BJ (cell line): Measurements from ENCODE around the gene STK32C. TPM values are rescaled to one million over a fixed set of nuclear protein-coding genes. Genes with fewer than 3 reads are reported as not detected.

Source experiments
- CTCF ChIA-PET: fragments of 350-600 bp; formaldehyde crosslinking; extraction: SDS; loops from one replicate; lab custom pipeline; 2021; ENCODE audit warnings: antibody characterized with exemption, inconsistent platforms; lab: Yijun Ruan, JAX
- POLR2A ChIA-PET: fragments of 300-600 bp; sonication (Branson Sonifier 250); formaldehyde crosslinking; extraction: SDS; loops from one replicate; lab custom pipeline; 2021; ENCODE audit warnings: antibody characterized with exemption; lab: Charles Lee
- DNase-seq: peaks from one replicate; pipeline ENCODE4 v3.0.0-alpha.2; 2011; ENCODE audit warnings: low read depth
- H3K27me3 ChIP-seq: 2 replicates; pipeline ENCODE4 v1.6.0; 2011; ENCODE audit warnings: low read length; ENCODE audit not compliant: control insufficient read depth, insufficient read depth
- H3K36me3 ChIP-seq: 2 replicates; pipeline ENCODE4 v1.5.1; 2011; ENCODE audit warnings: low read length; ENCODE audit not compliant: control insufficient read depth, insufficient read depth
- H3K4me3 ChIP-seq: 2 replicates; pipeline ENCODE4 v1.5.1; 2011; ENCODE audit warnings: low read depth, mild to moderate bottlenecking, control low read depth, low read length
- CTCF ChIP-seq: IDR thresholded peaks from 2 replicates; pipeline ENCODE4 v1.5.1; 2011; ENCODE audit warnings: low read depth, mild to moderate bottlenecking, control low read depth, inconsistent platforms, low read length, moderate library complexity; ENCODE audit not compliant: insufficient read depth
- polyA plus RNA-seq: library from polyadenylated mRNA; depleted of rRNA; stranded (reverse); fragments of >200 nt; gene quantifications from 2 replicates; pipeline ENCODE4 v1.2.3, GENCODE V29; 2011

The STK32C gene
- polyA plus RNA-seq, 1 experiment = 12.1 TPM

GRCh38 chr10:132179551-132180392 lies 128.0 kb downstream of the STK32C start:
- Histone ChIP-seq H3K4me3 (no peak overlapping the region), H3K36me3 (no peaks in the 10 kb centered on the region), H3K27me3 (peaks cover 27% of the 10 kb centered on the region)
- CTCF ChIA-PET = no interaction called here
- POLR2A ChIA-PET = no interaction called here
- DNase-seq = no peak
- no peak for TF ChIP-seq CTCF

- H3K27me3 ChIP-seq = peaks cover 27% of the 10 kb centered on the region
- ChIA-PET CTCF (no interaction called here), POLR2A (no interaction called here)
- TF ChIP-seq CTCF = no peak
- DNase-seq = no peak
- no peaks in the 10 kb centered on the region for H3K36me3 ChIP-seq
- H3K4me3 ChIP-seq = no peak overlapping the region
Measured at GRCh38 chr10:132178672-132179545, 128.8 kb downstream of the STK32C start.

- no peak for TF ChIP-seq CTCF
- ChIA-PET POLR2A (no interaction called here), CTCF (no interaction called here)
- no peaks in the 10 kb centered on the region for H3K36me3 ChIP-seq
- DNase-seq = no peak
- no peak overlapping the region for H3K4me3 ChIP-seq
- H3K27me3 ChIP-seq = peaks cover 27% of the 10 kb centered on the region
Measured at GRCh38 chr10:132178046-132178445, 129.7 kb downstream of the STK32C start.

- CTCF ChIA-PET = no interaction called here
- POLR2A ChIA-PET = no interaction called here
Measured at GRCh38 chr10:132176623-132177500, 130.9 kb downstream of the STK32C start.

More at GRCh38 chr10:132176623-132177500, 130.9 kb downstream of the STK32C start:
- peaks cover 29% of the 10 kb centered on the region for H3K27me3 ChIP-seq
- DNase-seq = no peak
- no peak overlapping the region for H3K4me3 ChIP-seq
- no peak for TF ChIP-seq CTCF
- H3K36me3 ChIP-seq = no peaks in the 10 kb centered on the region
